Common myeloid progenitor, CD34-positive (primary cell): ENCODE measurements around the gene KANSL1L.
"Not testable (repeated sequence)": the region's sequence is repeated elsewhere in the genome, so short reads cannot be mapped to it uniquely, and the experiment has no call there.

Experiments used
- CTCF ChIA-PET: fragments of 350-600 bp; sonication (Branson Sonifier 250); formaldehyde crosslinking; loops from one replicate; lab custom pipeline; 2021; ENCODE audit warnings: antibody characterized with exemption; lab: Charles Lee
- POLR2A ChIA-PET: fragments of 350-600 bp; sonication (Branson Sonifier 250); formaldehyde crosslinking; loops from one replicate; lab custom pipeline; 2021; ENCODE audit warnings: antibody characterized with exemption; lab: Charles Lee
- DNase-seq, 3 donors: peaks; one replicate each; pipeline versions ENCODE4 v3.0.0 to v3.0.0-alpha.2; 2013
- H3K27ac ChIP-seq, 2 experiments: 1 replicate in 1 of 2; 2 replicates in 1 of 2; pipeline ENCODE4 v1.7.0; 2013; ENCODE audit warnings: inconsistent platforms in 2 of 2, low read length in 2 of 2, mild to moderate bottlenecking in 2 of 2, low read depth in 1 of 2, moderate library complexity in 1 of 2; ENCODE audit not compliant: severe bottlenecking in 2 of 2, insufficient read depth in 1 of 2, poor library complexity in 1 of 2
- H3K27me3 ChIP-seq, 5 experiments: replicated peaks in 2 of 5; 1 replicate in 3 of 5; 2 replicates in 2 of 5; pipeline versions ENCODE4 v1.6.1 to v1.7.0; 2013; ENCODE audit warnings: low read length in 4 of 5, mild to moderate bottlenecking in 2 of 5, moderate library complexity in 2 of 5, inconsistent platforms in 1 of 5; ENCODE audit not compliant: insufficient read depth in 5 of 5, control insufficient read depth in 4 of 5
- H3K36me3 ChIP-seq, 4 experiments: 1 replicate in 2 of 4; 2 replicates in 2 of 4; pipeline versions ENCODE4 v1.6.1 to v1.7.0; 2013; ENCODE audit warnings: low read length in 3 of 4, control low read depth in 1 of 4, mild to moderate bottlenecking in 1 of 4; ENCODE audit not compliant: control insufficient read depth in 4 of 4, insufficient read depth in 4 of 4
- H3K4me1 ChIP-seq, 4 experiments: 1 replicate in 3 of 4; 2 replicates in 1 of 4; pipeline versions ENCODE4 v1.6.1 to v1.7.1; 2013; ENCODE audit warnings: low read length in 3 of 4, mild to moderate bottlenecking in 3 of 4, control low read depth in 1 of 4, inconsistent platforms in 1 of 4, moderate library complexity in 1 of 4; ENCODE audit not compliant: control insufficient read depth in 4 of 4, insufficient read depth in 4 of 4; ENCODE audit errors: control extremely low read depth in 1 of 4
- H3K4me3 ChIP-seq, 7 experiments: 1 replicate in 4 of 7; 2 replicates in 3 of 7; pipeline versions ENCODE4 v1.5.1 to v1.7.0; 2013; ENCODE audit warnings: mild to moderate bottlenecking in 7 of 7, low read length in 6 of 7, moderate library complexity in 6 of 7, inconsistent platforms in 2 of 7, low read depth in 2 of 7, control low read depth in 1 of 7; ENCODE audit not compliant: insufficient read depth in 4 of 7, control insufficient read depth in 1 of 7; ENCODE audit errors: extremely low read depth in 1 of 7
- H3K9me3 ChIP-seq, 5 experiments: 1 replicate in 4 of 5; 2 replicates in 1 of 5; pipeline versions ENCODE4 v1.6.1 to v1.7.1; 2013; ENCODE audit warnings: low read length in 4 of 5, mild to moderate bottlenecking in 2 of 5, inconsistent platforms in 1 of 5, low read depth in 1 of 5, moderate library complexity in 1 of 5; ENCODE audit not compliant: control insufficient read depth in 4 of 5, insufficient read depth in 2 of 5; ENCODE audit errors: control extremely low read depth in 1 of 5
- WGBS: methylation state at CpG from one replicate; pipeline ENCODE4 v1.1.5; 2013; ENCODE audit not compliant: insufficient coverage; 5-methylcytosine and 5-hydroxymethylcytosine counted together

The KANSL1L gene

GRCh38 chr2:210189452-210190138 lies 18.4 kb upstream of the KANSL1L start:
- Histone ChIP-seq H3K4me3 (no peak overlapping the region), H3K27me3 (no peaks in the 10 kb centered on the region), H3K36me3 (no peaks in the 10 kb centered on the region), H3K4me1 (no peaks in the 10 kb centered on the region), H3K27ac (no peak overlapping the region), H3K9me3 (peaks cover 0 to 5% (median 1%) of the 10 kb centered on the region in 5 experiments)
- POLR2A ChIA-PET = no interaction called here
- CTCF ChIA-PET = interaction anchor here (1.0 to 1.8 kb wide), 2 partner anchors 10 to 212 kb away, joined by 3 to 5 read pairs; no protein-coding TSS in a partner anchor
- no CpG with 5 or more reads among the region's 1 CpG for WGBS
- DNase-seq = no peak

GRCh38 chr2:210188755-210189154 lies 17.5 kb upstream of the KANSL1L start:
- H3K4me3 ChIP-seq = no peak overlapping the region
- ChIA-PET CTCF (interaction anchor here (1.4 kb wide), 1 partner anchor 11 kb away, joined by 3 read pairs; no protein-coding TSS in a partner anchor), POLR2A (no interaction called here)
- H3K4me1 ChIP-seq = no peaks in the 10 kb centered on the region
- H3K9me3 ChIP-seq = peaks cover 0 to 10% (median 4%) of the 10 kb centered on the region in 5 experiments
- no peaks in the 10 kb centered on the region for H3K27me3 ChIP-seq
- peak in 1 of 3 donors; percentile 34 for DNase-seq
- WGBS = no CpG with 5 or more reads among the region's 2 CpGs
- H3K36me3 ChIP-seq = no peaks in the 10 kb centered on the region
- no peak overlapping the region for H3K27ac ChIP-seq

- 100% methylated on average over 1 of the region's 3 CpGs for WGBS
- Histone ChIP-seq H3K27ac (no peak overlapping the region), H3K4me1 (no peaks in the 10 kb centered on the region), H3K9me3 (peaks cover 0 to 10% (median 4%) of the 10 kb centered on the region in 5 experiments), H3K27me3 (no peaks in the 10 kb centered on the region), H3K36me3 (no peaks in the 10 kb centered on the region), H3K4me3 (no peak overlapping the region)
- CTCF ChIA-PET = interaction anchor here (1.4 to 2.2 kb wide), 2 partner anchors 8 to 11 kb away, joined by 3 to 6 read pairs; no protein-coding TSS in a partner anchor
- POLR2A ChIA-PET = no interaction called here
- DNase-seq = no peak
Observed at GRCh38 chr2:210188190-210188589, 17.0 kb upstream of the KANSL1L start.

GRCh38 chr2:210183936-210184335 lies 12.7 kb upstream of the KANSL1L start:
- H3K4me1 ChIP-seq, H3K4me3 ChIP-seq, H3K27ac ChIP-seq, POLR2A ChIA-PET, H3K27me3 ChIP-seq, H3K36me3 ChIP-seq, CTCF ChIA-PET, DNase-seq: not testable (repeated sequence)
- no CpG with 5 or more reads among the region's 1 CpG for WGBS
- H3K9me3 ChIP-seq = peaks cover 0 to 10% (median 4%) of the 10 kb centered on the region in 5 experiments

GRCh38 chr2:210181606-210182088 lies 10.4 kb upstream of the KANSL1L start:
- peaks cover 0 to 10% (median 4%) of the 10 kb centered on the region in 5 experiments for H3K9me3 ChIP-seq
- WGBS = 92% methylated on average over 12 of the region's 12 CpGs
- H3K27me3 ChIP-seq, H3K36me3 ChIP-seq, DNase-seq, H3K4me3 ChIP-seq, POLR2A ChIA-PET, H3K27ac ChIP-seq, H3K4me1 ChIP-seq: not testable (repeated sequence)
- CTCF ChIA-PET = interaction anchor here (1.1 kb wide), 1 partner anchor 228 kb away, joined by 3 read pairs; no protein-coding TSS in a partner anchor

- CTCF ChIA-PET = interaction anchor here (1.1 kb wide), 1 partner anchor 227 kb away, joined by 3 read pairs; no protein-coding TSS in a partner anchor
- 87% methylated on average over 3 of the region's 3 CpGs for WGBS
Observed at GRCh38 chr2:210181033-210181605, 9.9 kb upstream of the KANSL1L start.

GRCh38 chr2:210180477-210180876 lies 9.3 kb upstream of the KANSL1L start:
- ChIA-PET CTCF (no interaction called here), POLR2A (no interaction called here)

More at GRCh38 chr2:210181033-210181605, 9.9 kb upstream of the KANSL1L start:
- H3K36me3 ChIP-seq, H3K4me3 ChIP-seq, H3K27ac ChIP-seq, POLR2A ChIA-PET, DNase-seq, H3K4me1 ChIP-seq, H3K27me3 ChIP-seq: not testable (repeated sequence)
- H3K9me3 ChIP-seq = peaks cover 0 to 10% (median 4%) of the 10 kb centered on the region in 5 experiments

More at GRCh38 chr2:210180477-210180876, 9.3 kb upstream of the KANSL1L start:
- Histone ChIP-seq H3K9me3 (peaks cover 0 to 9% (median 3%) of the 10 kb centered on the region in 5 experiments), H3K27me3 (no peaks in the 10 kb centered on the region), H3K4me3 (no peak overlapping the region), H3K4me1 (no peaks in the 10 kb centered on the region), H3K27ac (no peak overlapping the region), H3K36me3 (no peaks in the 10 kb centered on the region)
- no CpG with 5 or more reads among the region's 1 CpG for WGBS
- no peak for DNase-seq
